HPDE6-E6E7 (cell line): ENCODE data around the gene TMEM127.
"Not testable (repeated sequence)": the region's sequence is repeated elsewhere in the genome, so short reads cannot be mapped to it uniquely, and the experiment has no call there.

Source experiments
- DNase-seq: peaks from one replicate; pipeline ENCODE4 v3.0.0; 2011; ENCODE audit warnings: missing footprints; ENCODE audit errors: extremely low spot score

Gene TMEM127

DNA sequence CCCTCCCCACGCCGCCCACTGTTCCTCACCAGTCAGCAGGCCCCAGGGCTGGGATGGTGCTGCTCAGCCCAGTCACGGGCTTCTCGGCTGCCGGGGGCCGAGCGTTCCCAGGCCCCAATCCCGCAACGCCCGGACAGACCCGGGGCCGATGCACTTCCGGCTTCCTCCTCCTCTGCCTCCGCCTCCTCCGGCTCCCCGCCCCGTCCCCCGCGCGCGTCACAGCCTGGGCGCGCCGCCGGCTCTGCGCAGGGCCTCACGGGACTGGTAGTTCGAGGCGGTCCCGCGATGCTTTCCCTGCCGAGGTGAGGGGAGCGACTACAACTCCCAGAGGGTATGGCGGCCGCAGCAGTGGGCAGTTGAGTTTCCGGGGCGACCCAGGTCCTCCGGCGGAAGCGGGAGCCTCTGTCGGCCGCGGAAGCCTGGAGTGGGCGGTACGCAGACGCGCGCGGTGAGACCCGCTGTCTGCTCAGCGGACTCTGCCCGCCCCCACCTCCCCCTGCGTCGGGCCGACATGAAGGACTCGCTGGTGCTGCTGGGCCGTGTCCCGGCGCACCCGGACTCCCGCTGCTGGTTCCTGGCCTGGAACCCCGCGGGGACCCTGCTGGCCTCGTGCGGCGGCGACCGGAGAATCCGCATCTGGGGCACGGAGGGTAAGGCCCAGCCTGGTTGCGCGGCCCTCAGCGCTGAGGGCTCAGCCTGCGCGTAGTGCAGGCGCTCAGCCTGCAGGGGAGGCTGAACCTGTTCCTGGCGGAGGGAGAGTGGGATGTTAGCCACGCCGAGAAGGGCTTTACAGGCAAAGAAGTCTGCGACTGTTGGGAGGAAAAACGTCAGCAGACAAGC lies at the start of gene TMEM127, which contains the start of gene CIAO1:
TSS of gene TMEM127 (minus strand) at position 158 of the 840 bp plus-strand sequence. CDS start 616 bp downstream, outside the sequence.
TSS of gene CIAO1 (plus strand) at position 386 of the 840 bp plus-strand sequence. CDS start at position 512, 126 bp downstream.
- DNase-seq = peak; percentile 98

DNA sequence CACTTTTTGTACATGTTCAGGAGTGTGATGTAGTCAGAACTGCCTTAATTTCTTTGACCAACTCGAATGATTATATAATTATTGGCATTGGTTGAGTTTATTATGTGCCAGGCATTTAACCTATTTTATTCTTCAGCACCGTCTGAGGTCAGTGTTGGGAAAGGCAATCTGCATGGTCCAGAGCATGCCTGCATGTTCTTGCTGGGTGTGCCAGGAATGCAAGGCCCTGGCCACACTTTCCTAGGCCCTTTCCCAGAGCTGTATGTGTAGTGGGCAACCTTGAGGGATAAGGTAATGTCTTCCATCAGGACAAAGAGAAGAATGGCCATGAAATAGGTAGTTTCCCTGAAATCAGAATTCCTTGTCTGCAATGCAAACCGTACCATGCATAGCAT lies 49.2 kb upstream of the TMEM127 start:
- DNase-seq = no peak

DNA sequence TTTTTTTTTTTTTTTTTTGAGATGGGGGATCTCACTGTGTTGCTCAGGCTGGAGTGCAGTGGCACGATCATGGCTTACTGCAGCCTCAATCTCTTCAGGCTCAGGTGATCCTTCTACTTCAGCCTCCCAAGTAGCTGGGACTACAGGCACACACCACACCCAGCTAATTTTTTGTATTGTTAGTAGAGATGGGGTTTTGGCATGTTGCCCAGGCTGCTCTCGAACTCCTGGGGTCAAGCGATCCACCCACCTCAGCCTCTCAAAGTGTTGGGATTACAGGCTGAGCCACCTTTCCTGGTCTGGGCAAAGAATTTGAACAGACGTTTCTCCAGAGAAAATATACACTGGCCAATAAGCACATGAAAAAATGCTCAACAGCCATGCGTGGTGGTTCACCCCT lies 42.5 kb upstream of the TMEM127 start:
- no peak for DNase-seq

GRCh38 chr2:96306370-96306769 lies 40.6 kb upstream of the TMEM127 start:
- no peak for DNase-seq

- DNase-seq = no peak
Observed at GRCh38 chr2:96305979-96306308, 40.1 kb upstream of the TMEM127 start.

DNA sequence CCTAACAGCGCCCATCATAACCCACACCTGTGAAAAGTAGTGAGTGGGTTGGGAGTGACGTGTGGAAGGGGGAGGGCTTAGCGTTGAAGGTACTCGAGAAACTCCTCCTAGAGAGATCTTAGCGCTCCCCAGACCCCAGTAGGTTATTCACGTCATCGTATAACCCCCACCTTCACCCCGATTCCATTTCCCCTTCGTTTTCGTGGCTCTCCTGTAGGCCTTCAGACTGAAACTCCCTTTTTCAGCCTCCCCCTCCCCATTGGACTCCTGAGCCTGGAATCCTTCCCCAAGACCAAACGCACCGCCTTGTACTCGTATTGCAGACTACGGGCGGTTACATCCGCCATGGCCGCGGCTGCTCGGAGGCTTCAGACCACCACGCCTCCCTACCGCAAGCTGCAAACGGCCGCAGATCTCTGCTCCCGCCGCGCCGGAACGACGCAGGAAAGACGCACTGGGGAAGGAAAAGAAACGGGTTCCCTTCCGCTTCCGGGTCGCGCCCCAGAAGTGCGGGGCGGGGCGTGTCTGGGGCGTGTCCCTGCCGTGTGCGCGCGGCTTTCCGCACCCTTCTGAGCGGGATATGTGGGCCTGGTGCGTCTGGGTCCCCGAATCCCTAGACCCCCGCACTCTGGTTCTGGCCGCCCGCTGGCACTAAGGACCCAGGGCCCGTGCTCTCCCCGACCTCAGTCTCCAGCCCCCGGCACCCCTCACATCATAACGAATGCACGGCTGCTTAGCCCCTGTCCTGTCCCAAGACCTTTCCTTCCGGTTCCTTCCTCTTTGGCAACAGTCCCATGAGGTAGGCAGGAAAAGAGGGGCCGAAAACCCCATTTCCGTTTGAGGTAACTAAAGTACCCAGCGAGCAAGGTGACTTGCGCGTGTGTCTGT lies 39.5 kb upstream of the TMEM127 start, which contains the start of gene SNRNP200:
TSS of gene SNRNP200 (minus strand) at position 456 of the 888 bp plus-strand sequence. CDS start at position 347, 109 bp downstream.
- DNase-seq = peak; percentile 76

DNA sequence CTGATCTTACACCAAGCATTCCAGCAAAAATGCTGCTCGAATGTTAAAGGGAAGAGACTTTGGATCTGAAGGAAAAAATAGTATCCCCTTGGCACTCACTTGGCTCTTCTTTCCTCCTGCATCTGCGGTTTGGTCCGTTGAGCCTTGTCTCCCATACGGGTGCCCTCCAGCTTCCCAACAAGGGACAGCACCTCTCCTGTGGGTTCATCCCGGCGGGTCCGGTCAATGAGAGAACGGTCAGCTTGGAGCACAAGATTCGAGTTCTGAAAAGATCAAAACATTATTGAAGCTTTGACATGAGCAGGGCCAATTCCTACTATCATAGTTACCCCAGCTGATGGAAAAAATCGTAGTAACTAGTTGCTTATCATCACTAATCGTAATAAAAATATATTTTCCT lies 38.8 kb upstream of the TMEM127 start:
- no peak for DNase-seq

- DNase-seq = no peak
Observed at GRCh38 chr2:96301865-96302264, 36.1 kb upstream of the TMEM127 start.

- DNase-seq = no peak
Observed at GRCh38 chr2:96296925-96297324, 31.1 kb upstream of the TMEM127 start.

DNA sequence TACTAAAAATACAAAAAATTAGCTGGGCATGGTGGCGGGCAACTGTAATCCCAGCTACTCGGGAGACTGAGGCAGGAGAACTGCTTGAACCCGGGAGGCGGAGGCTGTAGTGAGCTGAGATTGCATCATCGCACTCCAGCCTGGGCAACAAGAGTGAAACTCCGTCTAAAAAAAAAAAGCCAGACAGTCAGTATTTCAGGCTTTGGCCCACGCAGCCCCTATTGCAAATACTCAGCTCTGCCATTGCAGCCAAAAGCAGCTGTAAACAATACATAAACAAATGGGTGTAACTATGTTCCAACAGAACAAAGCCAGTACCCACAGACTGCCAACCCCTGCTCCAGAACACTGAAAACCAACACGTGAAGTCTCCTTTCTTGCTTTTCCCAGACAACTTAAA lies 28.5 kb upstream of the TMEM127 start:
- DNase-seq = not testable (repeated sequence)

DNA sequence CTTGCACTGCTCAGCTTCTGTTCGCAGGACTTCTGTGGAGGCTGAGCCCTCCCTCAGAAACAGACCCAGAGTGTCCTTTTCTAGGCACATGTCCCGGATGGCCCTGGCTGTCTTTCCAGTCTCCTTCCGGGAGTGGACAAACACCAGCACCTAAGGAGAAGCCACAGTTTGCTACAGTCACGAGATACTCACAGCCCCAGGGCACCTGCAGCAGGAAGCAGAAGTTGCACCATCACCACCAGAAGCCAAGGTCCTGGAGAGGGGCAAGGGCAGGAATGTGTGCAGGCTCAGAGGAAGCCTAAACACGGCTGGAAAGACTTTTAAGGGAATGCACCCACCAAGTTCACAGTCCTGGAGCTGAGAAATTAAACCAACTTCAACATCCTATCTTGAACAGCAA lies 26.0 kb upstream of the TMEM127 start:
- no peak for DNase-seq

DNA sequence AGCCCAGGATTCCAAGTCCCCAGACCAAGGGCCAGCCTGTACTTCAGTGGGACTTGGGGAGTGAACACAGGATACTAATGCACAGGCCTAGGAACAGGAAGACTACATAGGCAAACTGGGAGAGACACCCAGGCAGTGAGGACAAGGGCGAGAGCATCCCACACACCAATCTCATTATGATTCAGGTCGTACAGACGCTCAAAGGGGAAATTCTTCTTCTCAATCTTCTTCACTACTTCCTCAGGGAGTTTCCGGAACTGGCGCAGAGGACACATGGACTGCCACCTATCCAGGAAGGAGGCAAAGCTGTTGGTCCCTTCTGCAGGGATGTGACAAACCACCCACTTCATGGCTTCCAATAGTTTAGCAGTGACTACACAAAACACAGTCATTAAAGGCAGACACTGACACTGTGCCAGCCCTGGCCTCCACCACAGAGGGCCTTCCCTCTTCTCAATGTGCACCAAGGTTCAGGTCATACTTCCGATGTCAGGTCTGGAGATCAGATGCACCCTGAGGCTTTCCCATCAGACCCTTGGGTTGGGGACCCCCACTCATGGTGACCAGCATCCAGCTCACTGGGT lies 21.6 kb upstream of the TMEM127 start:
- no peak for DNase-seq

- DNase-seq = no peak
Observed at GRCh38 chr2:96276787-96277499, 11.1 kb upstream of the TMEM127 start.

DNA sequence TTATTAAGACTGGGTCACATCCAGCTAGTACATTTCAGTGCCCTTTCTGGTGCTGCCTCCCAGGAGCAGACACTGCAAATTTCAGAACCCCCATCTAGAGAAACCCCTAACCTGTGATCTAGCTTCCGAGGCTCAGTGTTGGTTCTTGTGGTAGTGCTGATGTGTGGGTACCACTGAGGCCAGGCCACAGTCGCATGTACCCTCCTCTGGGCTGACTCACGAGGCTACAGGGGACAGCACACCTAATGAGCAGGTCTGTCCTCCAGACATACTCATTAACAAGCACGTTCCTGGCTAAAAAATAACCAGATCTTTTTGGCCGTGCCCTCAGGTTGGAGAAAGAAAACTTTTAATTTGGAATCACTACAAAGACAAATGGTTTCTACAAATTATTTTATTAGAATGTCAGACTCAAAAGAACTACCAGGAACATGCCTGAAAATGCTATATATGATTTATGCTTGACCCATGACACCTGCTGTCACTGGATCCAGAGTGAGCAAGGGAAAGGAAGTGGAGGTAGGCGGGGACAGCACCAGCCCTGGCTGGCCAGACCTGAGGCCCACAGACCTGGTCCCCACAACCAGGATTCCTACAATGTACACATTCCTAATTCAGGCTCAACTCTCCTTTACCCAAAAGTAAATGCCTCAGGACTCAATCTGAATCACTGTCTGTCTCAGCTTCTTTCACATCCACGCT lies 8.7 kb upstream of the TMEM127 start:
- DNase-seq = no peak

DNA sequence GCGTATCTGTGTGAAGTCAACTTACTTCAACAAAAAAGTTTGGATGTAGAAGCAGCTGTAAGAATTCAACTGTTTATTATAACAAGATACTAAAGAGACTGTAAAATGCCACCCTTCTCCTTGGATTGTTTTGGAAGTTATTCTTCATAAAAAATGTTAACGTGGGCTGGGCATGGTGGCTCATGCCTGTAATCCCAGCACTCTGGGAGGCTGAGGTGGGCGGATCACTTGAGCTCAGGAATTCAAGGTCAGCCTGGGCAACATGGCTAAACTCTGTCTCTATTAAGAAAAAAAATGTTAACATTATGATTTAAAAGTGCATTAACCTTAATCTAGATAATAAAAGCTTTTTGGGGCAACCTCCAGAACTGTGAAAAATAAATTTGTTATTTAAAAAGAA lies 8.0 kb upstream of the TMEM127 start:
- DNase-seq = no peak

GRCh38 chr2:96271995-96272394 lies 6.2 kb upstream of the TMEM127 start:
- DNase-seq = no peak

DNA sequence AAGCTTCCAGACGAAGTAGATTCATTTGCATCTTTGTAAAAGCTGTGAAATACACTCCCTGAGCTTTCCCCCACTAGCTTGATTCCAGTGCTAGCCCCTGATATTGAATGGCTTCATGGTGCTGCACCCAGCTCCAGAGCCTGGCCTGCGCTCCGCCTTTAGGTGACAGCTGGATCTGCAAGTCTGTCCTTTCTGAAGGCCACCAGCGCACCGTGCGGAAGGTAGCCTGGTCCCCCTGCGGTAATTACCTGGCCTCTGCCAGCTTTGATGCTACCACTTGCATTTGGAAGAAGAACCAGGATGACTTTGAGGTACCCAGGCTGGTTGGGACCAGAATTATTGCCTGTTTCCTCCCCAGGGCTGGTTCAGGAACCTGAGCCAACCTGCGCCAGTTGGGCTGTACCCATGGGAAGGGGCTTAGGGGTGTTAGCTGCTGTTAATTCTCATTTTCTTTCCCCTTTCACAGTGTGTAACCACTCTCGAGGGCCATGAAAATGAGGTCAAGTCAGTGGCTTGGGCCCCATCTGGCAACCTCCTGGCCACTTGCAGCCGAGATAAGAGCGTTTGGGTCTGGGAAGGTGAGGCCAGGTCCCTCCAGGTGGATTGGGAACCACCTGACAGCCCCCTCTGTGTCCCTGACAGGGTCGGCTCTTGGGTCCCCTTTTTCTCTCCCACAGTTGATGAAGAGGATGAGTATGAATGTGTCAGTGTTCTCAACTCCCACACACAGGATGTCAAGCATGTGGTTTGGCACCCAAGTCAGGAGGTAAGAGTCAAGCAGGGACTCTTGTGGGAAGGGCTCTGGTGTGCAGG lies 1.6 kb upstream of the TMEM127 start:
- no peak for DNase-seq

GRCh38 chr2:96265349-96265839 lies 403 bp downstream of the TMEM127 start:
- peak; percentile 47 for DNase-seq

DNA sequence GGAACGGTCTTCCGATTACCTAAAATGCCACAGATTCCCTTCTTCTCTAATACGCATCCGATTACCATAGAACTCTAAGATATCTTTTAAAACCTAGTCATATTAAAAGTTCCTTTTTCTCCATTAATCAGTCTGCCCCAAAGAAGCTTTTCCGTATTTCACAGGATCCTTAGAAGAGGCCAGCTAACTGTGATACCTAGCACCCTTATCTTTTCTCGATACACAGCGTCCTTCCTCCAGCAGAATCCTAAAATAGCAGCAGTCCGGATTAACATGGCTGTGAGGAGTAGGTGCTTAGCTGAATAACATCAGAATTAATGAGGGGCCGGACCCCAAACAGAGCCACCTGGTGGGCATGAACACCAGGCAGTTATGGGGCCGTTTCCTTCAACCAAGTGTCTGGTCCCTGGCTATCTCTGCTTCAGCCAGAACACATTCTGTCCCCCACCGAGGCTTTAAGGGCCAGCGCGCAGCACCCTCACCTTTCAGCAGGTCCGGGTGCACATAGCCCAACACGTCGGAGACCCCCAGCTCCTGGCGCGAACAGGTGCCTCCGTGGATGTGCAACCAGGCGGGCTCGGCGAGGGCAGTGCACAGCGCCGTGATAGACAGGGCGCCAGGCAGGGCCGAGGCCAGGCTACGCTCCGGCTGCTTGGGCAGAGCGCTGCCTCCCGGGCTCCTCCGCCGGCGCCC lies 995 bp downstream of the TMEM127 start:
- peak; percentile 21 for DNase-seq
